GM12878 (cell line): ENCODE measurements around the gene CNTNAP2. TPM values are rescaled to one million over a fixed set of nuclear protein-coding genes. Genes with fewer than 3 reads are reported as not detected.

ENCODE experiments used
- ATAC-seq: fragments of 200-7000 bp; cut with Tn5 transposase; 3 replicates; pipeline ENCODE4 v1.9.1; 2020; ENCODE audit warnings: mild to moderate bottlenecking, moderate library complexity
- BruUV-seq: library from RNA; stranded (reverse); fragments of 400-500 nt; replicated peaks from 2 replicates; lab custom pipeline; 2021; lab: Mats Ljungman, UMichigan
- CTCF ChIA-PET: fragments of 300-600 bp; sonication (Branson Sonifier 250); formaldehyde crosslinking; extraction: SDS; loops from one replicate; lab custom pipeline; 2021; ENCODE audit warnings: inconsistent platforms; lab: Yijun Ruan, JAX
- POLR2A ChIA-PET: fragments of 350-600 bp; formaldehyde crosslinking; extraction: SDS; loops from one replicate; lab custom pipeline; 2021; ENCODE audit warnings: inconsistent platforms; lab: Charles Lee
- RAD21 ChIA-PET: fragments of 300-600 bp; sonication (Branson Sonifier 250); formaldehyde crosslinking; loops from one replicate; lab custom pipeline; 2023; ENCODE audit warnings: antibody characterized with exemption; ENCODE audit not compliant: unreplicated experiment; lab: Charles Lee
- SMC1A ChIA-PET: fragments of 300-600 bp; sonication (Branson Sonifier 250); formaldehyde crosslinking; loops from one replicate; lab custom pipeline; 2023; ENCODE audit not compliant: unreplicated experiment, uncharacterized antibody; lab: Charles Lee
- DNase-seq: peaks from one replicate; pipeline ENCODE4 v3.0.0-alpha.2; 2011; ENCODE audit warnings: low read depth, low spot score
- FAIRE-seq: peaks from 3 replicates; lab custom pipeline; 2011; peaks lifted over from hg19 to GRCh38; lab: Jason Lieb, UNC
- H2AFZ ChIP-seq: 2 replicates; pipeline ENCODE4 v1.6.0; 2011; ENCODE audit warnings: low read depth, low read length, control low read depth; ENCODE audit not compliant: control insufficient read depth
- H3K27ac ChIP-seq: 2 replicates; pipeline ENCODE4 v1.5.1; 2011; ENCODE audit warnings: control low read depth; ENCODE audit not compliant: control insufficient read depth, insufficient read depth
- H3K27me3 ChIP-seq, 2 experiments: replicated peaks in 1 of 2; 2 replicates each; pipeline versions ENCODE4 v1.6.0 to v1.6.1; 2011; ENCODE audit warnings: low read length in 1 of 2; ENCODE audit not compliant: control insufficient read depth in 2 of 2, insufficient read depth in 2 of 2
- H3K36me3 ChIP-seq, 2 experiments: 2 replicates each; pipeline ENCODE4 v1.5.1; 2011; ENCODE audit warnings: low read length in 1 of 2; ENCODE audit not compliant: control insufficient read depth in 2 of 2, insufficient read depth in 2 of 2
- H3K4me1 ChIP-seq: 2 replicates; pipeline ENCODE4 v1.6.1; 2011; ENCODE audit warnings: mild to moderate bottlenecking, low read length, moderate library complexity, mixed read lengths; ENCODE audit not compliant: control insufficient read depth, insufficient read depth
- H3K4me2 ChIP-seq: 2 replicates; pipeline ENCODE4 v1.6.0; 2011; ENCODE audit warnings: control low read depth; ENCODE audit not compliant: control insufficient read depth, insufficient read depth
- H3K4me3 ChIP-seq: fragments of 200-600 bp; sonication (generic); 2 replicates; pipeline ENCODE4 v1.5.1; 2016
- H3K79me2 ChIP-seq: 2 replicates; pipeline ENCODE4 v1.6.0; 2011; ENCODE audit warnings: low read length; ENCODE audit not compliant: control insufficient read depth, insufficient read depth
- H3K9ac ChIP-seq: 2 replicates; pipeline ENCODE4 v1.8.0; 2011; ENCODE audit warnings: low read length, control low read depth, mixed read lengths; ENCODE audit not compliant: control insufficient read depth, insufficient read depth
- H3K9me3 ChIP-seq: replicated peaks from 3 replicates; pipeline ENCODE4 v1.5.1; 2011; ENCODE audit warnings: mild to moderate bottlenecking, low read length; ENCODE audit not compliant: control insufficient read depth, insufficient read depth
- H4K20me1 ChIP-seq: 2 replicates; pipeline ENCODE4 v1.6.0; 2011; ENCODE audit not compliant: control insufficient read depth, insufficient read depth
- ATF7 ChIP-seq: fragments of 450-650 bp; IDR thresholded peaks from 2 replicates; pipeline ENCODE4 v1.6.1; 2016; ENCODE audit warnings: low read depth, mild to moderate bottlenecking
- BACH1 ChIP-seq: fragments of 450-650 bp; IDR thresholded peaks from 2 replicates; pipeline ENCODE4 v1.6.1; 2017; ENCODE audit warnings: mild to moderate bottlenecking, borderline replicate concordance
- BRCA1 ChIP-seq: IDR thresholded peaks from 2 replicates; pipeline ENCODE4 v1.6.1; 2011; ENCODE audit warnings: low read depth, low read length, improper control_type of control experiment
- CHD1 ChIP-seq: IDR thresholded peaks from 2 replicates; pipeline ENCODE4 v1.6.1; 2012; ENCODE audit warnings: low read depth, low read length, improper control_type of control experiment
- CTCF ChIP-seq, 3 experiments: IDR thresholded peaks in 2 of 3; conservative IDR thresholded peaks in 1 of 3; 2 replicates each; pipeline ENCODE4 v1.5.1; 2011; ENCODE audit warnings: low read depth in 3 of 3, low read length in 3 of 3, mild to moderate bottlenecking in 3 of 3, control low read depth in 2 of 3, moderate library complexity in 2 of 3, inconsistent platforms in 1 of 3, mixed read lengths in 1 of 3; ENCODE audit not compliant: control insufficient read depth in 2 of 3, insufficient read depth in 1 of 3; ENCODE audit errors: extremely low read depth in 1 of 3
- DPF2 ChIP-seq: fragments of 450-650 bp; IDR thresholded peaks from 2 replicates; pipeline ENCODE4 v1.6.1; 2017; ENCODE audit warnings: mild to moderate bottlenecking
- EGR1 ChIP-seq, 2 experiments: IDR thresholded peaks; 1 replicate in 1 of 2; 2 replicates in 1 of 2; pipeline ENCODE4 v1.6.1; 2011 to 2012; ENCODE audit warnings: low read depth in 2 of 2, low read length in 2 of 2, borderline replicate concordance in 1 of 2, mild to moderate bottlenecking in 1 of 2, moderate library complexity in 1 of 2
- HCFC1 ChIP-seq: fragments of 150-350 bp; IDR thresholded peaks from 2 replicates; pipeline ENCODE4 v1.6.1; 2014; ENCODE audit warnings: low read length
- IKZF1 ChIP-seq: fragments of 450-650 bp; conservative IDR thresholded peaks from 2 replicates; pipeline ENCODE4 v1.6.1; 2017; ENCODE audit warnings: antibody characterized with exemption, mild to moderate bottlenecking
- MXI1 ChIP-seq: fragments of 150-350 bp; IDR thresholded peaks from 2 replicates; pipeline ENCODE4 v1.6.1; 2011; ENCODE audit warnings: low read depth, mild to moderate bottlenecking, inconsistent platforms, low read length, improper control_type of control experiment
- NRF1 ChIP-seq: conservative IDR thresholded peaks from 2 replicates; pipeline ENCODE4 v1.6.1; 2011; ENCODE audit warnings: mild to moderate bottlenecking, low read depth, low read length, improper control_type of control experiment
- PAX5 ChIP-seq: IDR thresholded peaks from 2 replicates; pipeline ENCODE4 v1.6.1; 2011; ENCODE audit warnings: low read depth, low read length, borderline replicate concordance
- RAD51 ChIP-seq: fragments of 450-650 bp; IDR thresholded peaks from 2 replicates; pipeline ENCODE4 v1.6.1; 2016; ENCODE audit warnings: moderate library complexity, mild to moderate bottlenecking, inconsistent platforms
- RB1 ChIP-seq: fragments of 450-650 bp; formaldehyde crosslinking; IDR thresholded peaks from 2 replicates; pipeline ENCODE4 v1.6.1; 2017; ENCODE audit warnings: mild to moderate bottlenecking, borderline replicate concordance
- SP1 ChIP-seq: IDR thresholded peaks from one replicate; pipeline ENCODE4 v1.6.1; 2011; ENCODE audit warnings: low read depth, low read length
- STAT3 ChIP-seq: IDR thresholded peaks from 2 replicates; pipeline ENCODE4 v1.6.1; 2011; ENCODE audit warnings: low read depth, low read length, improper control_type of control experiment
- SUZ12 ChIP-seq: fragments of 200-600 bp; sonication (generic); IDR thresholded peaks from one replicate; pipeline ENCODE4 v1.6.1; 2018; ENCODE audit warnings: antibody characterized with exemption, mild to moderate bottlenecking; ENCODE audit not compliant: unreplicated experiment
- WGBS: methylation state at CpG from one replicate; pipeline ENCODE4 v1.1.6; 2016; ENCODE audit warnings: low lambda C conversion rate; ENCODE audit not compliant: insufficient replicate concordance, insufficient coverage; ENCODE audit errors: missing lambda C conversion rate; 5-methylcytosine and 5-hydroxymethylcytosine counted together
- in situ Hi-C: fragments of 300-500 bp; cut with MboI; formaldehyde crosslinking; loops from 9 replicates; pipeline ENCODE4 v1.14.3; 2018; ENCODE audit warnings: mixed read lengths
- intact Hi-C: fragments of 100-400 bp; cut with micrococcal nuclease; formaldehyde crosslinking; loops from one replicate; pipeline ENCODE4 v1.14.2; 2022; ENCODE audit not compliant: unreplicated experiment
- polyA plus RNA-seq, 11 experiments: library from polyadenylated mRNA; depleted of rRNA in 4 of 11; unstranded in 6 of 11; stranded (reverse) in 5 of 11; fragments of >200 nt; fragmentation: Nextera tagmentation in 4 of 11; fragmentation: Illumina TruSeq in 1 of 11; extraction: Ambion mirVana in 4 of 11; extraction: Trizol in 1 of 11; gene quantifications; 1 replicate in 1 of 11; 2 replicates in 10 of 11; pipeline versions ENCODE4 v1.2.1 to v1.2.3, GENCODE V29; 2011 to 2016; ENCODE audit warnings: inconsistent platforms in 2 of 11, missing spikeins in 2 of 11, low read depth in 1 of 11
- total RNA-seq, 4 experiments: library from RNA; depleted of rRNA in 3 of 4; stranded (reverse); fragments of >200 nt in 3 of 4; fragmentation: Illumina TruSeq in 1 of 4; extraction: Trizol in 1 of 4; gene quantifications; 2 replicates each; pipeline versions ENCODE4 v1.2.1 to v1.2.3, GENCODE V29; 2013 to 2021
- TF ChIP-seq, protein P1 (sequence below): fragments of 450-650 bp; IDR thresholded peaks from 2 replicates; pipeline ENCODE4 v1.6.1; 2014; ENCODE audit warnings: mild to moderate bottlenecking
- TF ChIP-seq, protein P2 (sequence below): fragments of 450-650 bp; formaldehyde crosslinking; IDR thresholded peaks from 2 replicates; pipeline ENCODE4 v1.4.0; 2020; ENCODE audit warnings: mild to moderate bottlenecking, moderate library complexity

Gene CNTNAP2
- total and polyA plus RNA-seq, 10 of the 15 experiments (the other 5 are each of a cell fraction or from before 2014, with no cell fraction given) = 0.03 to 0.08 (median 0.03) TPM; not detected in 7

GRCh38 chr7:147708871-147709270, 1592.3 kb downstream of the CNTNAP2 start (continued):
- TF ChIP-seq CTCF (IDR thresholded peaks at IDR 0.05 in 2 of 3, conservative IDR thresholded peaks at IDR 0.05 in 1 of 3; ENCODE audit: control insufficient read depth in 2 of 3, extremely low read depth in 1 of 3, insufficient read depth in 1 of 3, low read depth in 3 of 3, low read length in 3 of 3) (no peak), SP1 (no peak), BACH1 (no peak), RAD51 (no peak), IKZF1 (no peak), MXI1 (no peak)

DNA sequence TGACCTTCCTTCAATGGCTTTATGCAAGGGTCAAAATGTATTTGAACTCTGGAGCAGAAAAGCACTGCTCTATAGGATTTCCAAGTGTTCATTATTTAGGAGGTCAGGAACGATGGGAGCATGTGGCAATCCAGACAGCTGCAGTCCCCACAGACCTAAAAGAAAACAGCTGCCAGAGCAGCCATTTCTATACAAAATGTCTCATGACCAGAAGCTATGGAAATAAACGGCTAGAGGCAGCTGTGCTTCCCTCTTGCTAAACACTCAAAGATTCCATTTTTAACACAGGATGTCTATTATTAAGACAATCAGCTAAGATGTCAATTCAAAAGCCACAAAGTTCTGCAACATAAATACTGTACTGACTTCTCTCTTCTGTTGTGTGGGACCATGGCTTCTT, 1594.8 kb downstream of the CNTNAP2 start:
- H3K79me2 ChIP-seq = no peaks in the 10 kb centered on the region
- no peaks in the 10 kb centered on the region for H3K36me3 ChIP-seq
- H3K27ac ChIP-seq = no peak overlapping the region
- BruUV-seq = no TSS peak
- H2AFZ ChIP-seq = no peak overlapping the region
- RAD21 ChIA-PET = no interaction called here
- WGBS = 3% methylated on average over 2 of the region's 2 CpGs
- SMC1A ChIA-PET = no interaction called here
- H4K20me1 ChIP-seq = no peaks in the 10 kb centered on the region
- H3K4me1 ChIP-seq = no peaks in the 10 kb centered on the region
- H3K4me3 ChIP-seq = no peak overlapping the region
- intact Hi-C loops (no loop called here), in situ Hi-C loops (no loop called here)
- DNase-seq (no peak), ATAC-seq (no peak), FAIRE-seq (no peak)
- no peak overlapping the region for H3K4me2 ChIP-seq
- CTCF ChIA-PET = interaction anchor here (0.9 kb wide), 1 partner anchor 34 kb away, joined by 3 read pairs; no protein-coding TSS in a partner anchor
- no peak overlapping the region for H3K9ac ChIP-seq
- H3K9me3 ChIP-seq = no peaks in the 10 kb centered on the region
- H3K27me3 ChIP-seq = no peaks in the 10 kb centered on the region
- POLR2A ChIA-PET = no interaction called here
- TF ChIP-seq ATF7 (no peak), HCFC1 (no peak), EGR1 (IDR thresholded peaks at IDR 0.05; ENCODE audit: borderline replicate concordance in 1 of 2, low read depth in 2 of 2, low read length in 2 of 2) (no peak), DPF2 (no peak), STAT3 (no peak), BACH1 (no peak), CHD1 (no peak), BRCA1 (no peak), RB1 (no peak), PAX5 (no peak), NRF1 (no peak), SUZ12 (no peak)
- TF ChIP-seq, protein P1, sequence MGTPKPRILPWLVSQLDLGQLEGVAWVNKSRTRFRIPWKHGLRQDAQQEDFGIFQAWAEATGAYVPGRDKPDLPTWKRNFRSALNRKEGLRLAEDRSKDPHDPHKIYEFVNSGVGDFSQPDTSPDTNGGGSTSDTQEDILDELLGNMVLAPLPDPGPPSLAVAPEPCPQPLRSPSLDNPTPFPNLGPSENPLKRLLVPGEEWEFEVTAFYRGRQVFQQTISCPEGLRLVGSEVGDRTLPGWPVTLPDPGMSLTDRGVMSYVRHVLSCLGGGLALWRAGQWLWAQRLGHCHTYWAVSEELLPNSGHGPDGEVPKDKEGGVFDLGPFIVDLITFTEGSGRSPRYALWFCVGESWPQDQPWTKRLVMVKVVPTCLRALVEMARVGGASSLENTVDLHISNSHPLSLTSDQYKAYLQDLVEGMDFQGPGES = no peak
- TF ChIP-seq, protein P2, sequence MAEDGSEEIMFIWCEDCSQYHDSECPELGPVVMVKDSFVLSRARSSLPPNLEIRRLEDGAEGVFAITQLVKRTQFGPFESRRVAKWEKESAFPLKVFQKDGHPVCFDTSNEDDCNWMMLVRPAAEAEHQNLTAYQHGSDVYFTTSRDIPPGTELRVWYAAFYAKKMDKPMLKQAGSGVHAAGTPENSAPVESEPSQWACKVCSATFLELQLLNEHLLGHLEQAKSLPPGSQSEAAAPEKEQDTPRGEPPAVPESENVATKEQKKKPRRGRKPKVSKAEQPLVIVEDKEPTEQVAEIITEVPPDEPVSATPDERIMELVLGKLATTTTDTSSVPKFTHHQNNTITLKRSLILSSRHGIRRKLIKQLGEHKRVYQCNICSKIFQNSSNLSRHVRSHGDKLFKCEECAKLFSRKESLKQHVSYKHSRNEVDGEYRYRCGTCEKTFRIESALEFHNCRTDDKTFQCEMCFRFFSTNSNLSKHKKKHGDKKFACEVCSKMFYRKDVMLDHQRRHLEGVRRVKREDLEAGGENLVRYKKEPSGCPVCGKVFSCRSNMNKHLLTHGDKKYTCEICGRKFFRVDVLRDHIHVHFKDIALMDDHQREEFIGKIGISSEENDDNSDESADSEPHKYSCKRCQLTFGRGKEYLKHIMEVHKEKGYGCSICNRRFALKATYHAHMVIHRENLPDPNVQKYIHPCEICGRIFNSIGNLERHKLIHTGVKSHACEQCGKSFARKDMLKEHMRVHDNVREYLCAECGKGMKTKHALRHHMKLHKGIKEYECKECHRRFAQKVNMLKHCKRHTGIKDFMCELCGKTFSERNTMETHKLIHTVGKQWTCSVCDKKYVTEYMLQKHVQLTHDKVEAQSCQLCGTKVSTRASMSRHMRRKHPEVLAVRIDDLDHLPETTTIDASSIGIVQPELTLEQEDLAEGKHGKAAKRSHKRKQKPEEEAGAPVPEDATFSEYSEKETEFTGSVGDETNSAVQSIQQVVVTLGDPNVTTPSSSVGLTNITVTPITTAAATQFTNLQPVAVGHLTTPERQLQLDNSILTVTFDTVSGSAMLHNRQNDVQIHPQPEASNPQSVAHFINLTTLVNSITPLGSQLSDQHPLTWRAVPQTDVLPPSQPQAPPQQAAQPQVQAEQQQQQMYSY (CRISPR knock-in tag) = no peak
